Caco-2 (cell line): ENCODE results near the gene FAM83F. TPM values are rescaled to one million over a fixed set of nuclear protein-coding genes. Genes with fewer than 3 reads are reported as not detected.

Experiments used
- BruUV-seq: library from RNA; stranded (reverse); fragments of 400-500 nt; replicated peaks from 2 replicates; lab custom pipeline; 2021; lab: Mats Ljungman, UMichigan
- CTCF ChIA-PET: fragments of 300-600 bp; sonication (Branson Sonifier 250); formaldehyde crosslinking; loops from one replicate; lab custom pipeline; 2022; ENCODE audit warnings: antibody characterized with exemption; lab: Charles Lee
- POLR2A ChIA-PET: fragments of 300-600 bp; sonication (Branson Sonifier 250); formaldehyde crosslinking; loops from one replicate; lab custom pipeline; 2022; ENCODE audit warnings: antibody characterized with exemption; lab: Charles Lee
- DNase-seq, 2 experiments: peaks; one replicate each; pipeline versions ENCODE4 v3.0.0 to v3.0.0-alpha.2; 2020 to 2022
- H3K27me3 ChIP-seq: replicated peaks from 2 replicates; pipeline ENCODE4 v1.6.0; 2011; ENCODE audit warnings: low read length; ENCODE audit not compliant: control insufficient read depth, insufficient read depth
- H3K36me3 ChIP-seq: 2 replicates; pipeline ENCODE4 v1.5.1; 2011; ENCODE audit warnings: low read length; ENCODE audit not compliant: control insufficient read depth, insufficient read depth
- H3K4me1 ChIP-seq: fragments of 250-450 bp; sonication (Bioruptor Pico); 2 replicates; pipeline ENCODE4 v1.5.1; 2020; ENCODE audit warnings: mild to moderate bottlenecking
- H3K4me3 ChIP-seq: 2 replicates; pipeline ENCODE4 v1.5.1; 2011; ENCODE audit warnings: low read depth, mild to moderate bottlenecking, control low read depth, low read length
- H3K9me3 ChIP-seq: fragments of 250-450 bp; sonication (Bioruptor Pico); 2 replicates; pipeline ENCODE4 v1.5.1; 2020; ENCODE audit warnings: mild to moderate bottlenecking, moderate library complexity
- H3K27ac Mint-ChIP-seq: one replicate; pipeline ENCODE4 v1.8.0; 2022; ENCODE audit warnings: mixed read lengths; ENCODE audit not compliant: unreplicated experiment
- H3K27me3 Mint-ChIP-seq: one replicate; pipeline ENCODE4 v1.8.0; 2022; ENCODE audit warnings: mixed read lengths; ENCODE audit not compliant: insufficient read depth, unreplicated experiment
- H3K36me3 Mint-ChIP-seq: one replicate; pipeline ENCODE4 v1.8.0; 2022; ENCODE audit warnings: mild to moderate bottlenecking, mixed read lengths; ENCODE audit not compliant: insufficient read depth, unreplicated experiment
- H3K4me1 Mint-ChIP-seq: one replicate; pipeline ENCODE4 v1.8.0; 2022; ENCODE audit warnings: low read depth, mixed read lengths; ENCODE audit not compliant: unreplicated experiment
- H3K4me3 Mint-ChIP-seq: one replicate; pipeline ENCODE4 v1.8.0; 2022; ENCODE audit warnings: mild to moderate bottlenecking, moderate library complexity, mixed read lengths; ENCODE audit not compliant: unreplicated experiment
- H3K9me3 Mint-ChIP-seq: one replicate; pipeline ENCODE4 v1.8.0; 2022; ENCODE audit warnings: mixed read lengths; ENCODE audit not compliant: unreplicated experiment
- intact Hi-C: fragments of 100-400 bp; cut with micrococcal nuclease; formaldehyde crosslinking; loops from one replicate; pipeline ENCODE4 v1.10.0; 2022; ENCODE audit not compliant: unreplicated experiment
- total RNA-seq: library from RNA; stranded (reverse); gene quantifications from 2 replicates; pipeline ENCODE4 v1.2.3, GENCODE V29; 2022
- TF ChIP-seq, protein P1 (sequence below), 2 experiments: fragments of 200-600 bp in 1 of 2; IDR thresholded peaks; 1 replicate in 1 of 2; 2 replicates in 1 of 2; pipeline versions ENCODE4 v1.5.1 to v1.8.0; 2011 to 2022; ENCODE audit warnings: antibody characterized with exemption in 1 of 2, control low read depth in 1 of 2, inconsistent platforms in 1 of 2, low read depth in 1 of 2, low read length in 1 of 2, mild to moderate bottlenecking in 1 of 2, moderate library complexity in 1 of 2; ENCODE audit not compliant: insufficient read depth in 1 of 2, severe bottlenecking in 1 of 2, unreplicated experiment in 1 of 2

Gene FAM83F
- total RNA-seq, 1 experiment from 2014 or later = 20.0 TPM

GRCh38 chr22:40083794-40084193 lies 89.0 kb downstream of the FAM83F start:
- no peaks in the 10 kb centered on the region for H3K36me3 Mint-ChIP-seq

DNA sequence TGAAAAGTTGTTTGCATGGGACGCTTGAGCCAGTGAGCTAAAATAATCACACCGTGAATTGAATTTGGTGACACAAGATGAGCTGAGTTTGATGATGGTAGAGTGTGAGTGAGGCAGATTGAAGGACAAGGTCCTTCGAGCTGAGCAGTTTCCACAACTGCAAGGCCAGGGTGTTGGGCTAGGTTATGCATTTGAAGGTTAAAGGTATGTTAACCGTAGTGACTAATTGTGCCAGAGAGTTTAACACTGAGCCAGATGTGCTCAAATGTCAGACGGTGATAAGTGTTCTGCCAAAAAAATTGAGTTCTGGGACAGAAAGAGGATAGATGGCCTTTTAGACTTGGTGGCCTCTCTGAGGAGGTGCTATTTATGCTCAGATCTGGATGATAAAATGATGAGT lies 89.5 kb downstream of the FAM83F start:
- intact Hi-C loops = no loop called here

More at GRCh38 chr22:40083794-40084193, 89.0 kb downstream of the FAM83F start:
- H3K36me3 ChIP-seq = no peaks in the 10 kb centered on the region
- no peaks in the 10 kb centered on the region for H3K9me3 ChIP-seq
- no peak for DNase-seq
- BruUV-seq = no TSS peak
- H3K27me3 Mint-ChIP-seq = no peaks in the 10 kb centered on the region
- POLR2A ChIA-PET = no interaction called here
- no peak overlapping the region for H3K4me3 ChIP-seq
- intact Hi-C loops = no loop called here
- CTCF ChIA-PET = no interaction called here
- H3K9me3 Mint-ChIP-seq = no peaks in the 10 kb centered on the region
- H3K4me1 Mint-ChIP-seq = no peaks in the 10 kb centered on the region
- H3K27ac Mint-ChIP-seq = no peak overlapping the region
- no peaks in the 10 kb centered on the region; the same call in 1 of the 2 replicates for H3K27me3 ChIP-seq
- TF ChIP-seq, protein P1, sequence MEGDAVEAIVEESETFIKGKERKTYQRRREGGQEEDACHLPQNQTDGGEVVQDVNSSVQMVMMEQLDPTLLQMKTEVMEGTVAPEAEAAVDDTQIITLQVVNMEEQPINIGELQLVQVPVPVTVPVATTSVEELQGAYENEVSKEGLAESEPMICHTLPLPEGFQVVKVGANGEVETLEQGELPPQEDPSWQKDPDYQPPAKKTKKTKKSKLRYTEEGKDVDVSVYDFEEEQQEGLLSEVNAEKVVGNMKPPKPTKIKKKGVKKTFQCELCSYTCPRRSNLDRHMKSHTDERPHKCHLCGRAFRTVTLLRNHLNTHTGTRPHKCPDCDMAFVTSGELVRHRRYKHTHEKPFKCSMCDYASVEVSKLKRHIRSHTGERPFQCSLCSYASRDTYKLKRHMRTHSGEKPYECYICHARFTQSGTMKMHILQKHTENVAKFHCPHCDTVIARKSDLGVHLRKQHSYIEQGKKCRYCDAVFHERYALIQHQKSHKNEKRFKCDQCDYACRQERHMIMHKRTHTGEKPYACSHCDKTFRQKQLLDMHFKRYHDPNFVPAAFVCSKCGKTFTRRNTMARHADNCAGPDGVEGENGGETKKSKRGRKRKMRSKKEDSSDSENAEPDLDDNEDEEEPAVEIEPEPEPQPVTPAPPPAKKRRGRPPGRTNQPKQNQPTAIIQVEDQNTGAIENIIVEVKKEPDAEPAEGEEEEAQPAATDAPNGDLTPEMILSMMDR (IDR thresholded peaks at IDR 0.05; ENCODE audit: insufficient read depth in 1 of 2, low read depth in 1 of 2, low read length in 1 of 2, severe bottlenecking in 1 of 2, unreplicated experiment in 1 of 2) = no peak
- H3K4me1 ChIP-seq = no peaks in the 10 kb centered on the region
- no peak overlapping the region for H3K4me3 Mint-ChIP-seq

DNA sequence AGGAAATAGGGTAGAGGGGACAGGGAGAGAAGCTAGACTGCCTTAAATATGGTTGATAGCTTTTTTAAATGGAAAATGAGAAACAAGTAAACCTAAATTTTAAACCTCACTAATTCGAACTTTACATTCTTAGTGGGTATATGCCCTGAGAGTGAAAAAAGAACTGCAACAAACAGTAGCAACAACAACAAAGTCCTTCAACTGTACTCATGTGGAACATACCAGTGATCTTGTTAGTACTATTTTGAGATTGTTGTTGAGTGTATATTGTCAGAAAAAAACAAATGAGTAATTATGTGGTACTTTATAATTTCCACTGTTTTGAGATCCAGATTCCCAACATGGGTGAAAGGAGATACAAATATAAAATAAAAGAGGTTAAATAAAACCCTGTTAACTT lies 94.1 kb downstream of the FAM83F start:
- no TSS peak for BruUV-seq
- Mint-ChIP-seq H3K4me1 (no peaks in the 10 kb centered on the region), H3K27me3 (peaks cover 8% of the 10 kb centered on the region), H3K27ac (no peak overlapping the region), H3K4me3 (no peak overlapping the region), H3K9me3 (no peaks in the 10 kb centered on the region), H3K36me3 (no peaks in the 10 kb centered on the region)
- DNase-seq = no peak
- intact Hi-C loops = no loop called here
- no peaks in the 10 kb centered on the region for H3K36me3 ChIP-seq
- POLR2A ChIA-PET = no interaction called here
- no peaks in the 10 kb centered on the region for H3K4me1 ChIP-seq
- CTCF ChIA-PET = no interaction called here
- no peak overlapping the region for H3K4me3 ChIP-seq
- H3K9me3 ChIP-seq = no peaks in the 10 kb centered on the region
- TF ChIP-seq, protein P1 (IDR thresholded peaks at IDR 0.05; ENCODE audit: insufficient read depth in 1 of 2, low read depth in 1 of 2, low read length in 1 of 2, severe bottlenecking in 1 of 2, unreplicated experiment in 1 of 2) = no peak
- no peaks in the 10 kb centered on the region for H3K27me3 ChIP-seq

More for the DNA sequence above, 89.5 kb downstream of the FAM83F start:
- CTCF ChIA-PET = no interaction called here
- Histone ChIP-seq H3K4me3 (no peak overlapping the region), H3K27me3 (no peaks in the 10 kb centered on the region; the same call in 1 of the 2 replicates), H3K9me3 (no peaks in the 10 kb centered on the region), H3K36me3 (no peaks in the 10 kb centered on the region), H3K4me1 (no peaks in the 10 kb centered on the region)
- DNase-seq = no peak
- Mint-ChIP-seq H3K9me3 (no peaks in the 10 kb centered on the region), H3K27me3 (no peaks in the 10 kb centered on the region), H3K4me1 (no peaks in the 10 kb centered on the region), H3K27ac (no peak overlapping the region), H3K36me3 (no peaks in the 10 kb centered on the region), H3K4me3 (no peak overlapping the region)
- POLR2A ChIA-PET = no interaction called here
- no TSS peak for BruUV-seq
- TF ChIP-seq, protein P1 (IDR thresholded peaks at IDR 0.05; ENCODE audit: insufficient read depth in 1 of 2, low read depth in 1 of 2, low read length in 1 of 2, severe bottlenecking in 1 of 2, unreplicated experiment in 1 of 2) = no peak

Other genes starting within 250 kb of the FAM83F start
- gene ENTHD1, start 101.2 kb upstream of the FAM83F start, total RNA-seq = not detected in 2 replicates
- gene GRAP2, start 93.9 kb upstream of the FAM83F start, total RNA-seq = not detected in 2 replicates
- gene TMA7B, start 34.6 kb upstream of the FAM83F start, total RNA-seq = not detected in 2 replicates
- 22.1 and 23.5 TPM in 2 replicates for gene TNRC6B, start 183.0 kb downstream of the FAM83F start, total RNA-seq